ENCODE data around the gene TMEM273. TPM values are rescaled to one million over a fixed set of nuclear protein-coding genes. Genes with fewer than 3 reads are reported as not detected.

TMEM273 gene
- total and polyA plus RNA-seq, 4 donors, result 12.0 to 41.8 (median 17.5) TPM

- TF ChIP-seq CTCF (IDR thresholded peaks at IDR 0.05; ENCODE audit: control extremely low read depth, extremely low read depth), result no peak
- 89 to 91% methylated on average over 2 of the region's 2 CpGs for WGBS, 2 donors
Observed at GRCh38 chr10:49132362-49132737, 55.8 kb downstream of the TMEM273 start.

GRCh38 chr10:49131507-49132361 lies 56.5 kb downstream of the TMEM273 start:
- WGBS, 2 donors, result 86 to 89% methylated on average over 37 of the region's 37 CpGs
- no peak for ATAC-seq (ENCODE audit: insufficient read depth, low FRiP score)
- DNase-seq, result peak; percentile 66 to 84 (median 71)

More at GRCh38 chr10:49132362-49132737, 55.8 kb downstream of the TMEM273 start:
- no peak overlapping the region for H3K9ac ChIP-seq (ENCODE audit: insufficient read depth in 1 of 2, low read length in 2 of 2)
- DNase-seq (no peak), ATAC-seq (ENCODE audit: insufficient read depth, low FRiP score) (no peak)
- peaks cover 0 to 22% (median 2%) of the 10 kb centered on the region in 5 donors for H3K4me1 ChIP-seq (ENCODE audit: control insufficient read depth in 5 of 5, insufficient read depth in 5 of 5, low read length in 5 of 5)
- H3K9me3 ChIP-seq (ENCODE audit: control insufficient read depth in 4 of 4, insufficient read depth in 3 of 4, low read length in 3 of 4), result no peaks in the 10 kb centered on the region
- H3K27me3 ChIP-seq (ENCODE audit: control insufficient read depth in 3 of 3, insufficient read depth in 3 of 3, low read length in 2 of 3), result no peaks in the 10 kb centered on the region
- H3K27ac ChIP-seq (ENCODE audit: low read depth in 1 of 2, low read length in 1 of 2), result no peak overlapping the region
- H3K4me3 ChIP-seq, result no peak overlapping the region
- no peaks in the 10 kb centered on the region for H3K36me3 ChIP-seq (ENCODE audit: control insufficient read depth in 4 of 4, insufficient read depth in 4 of 4, low read length in 4 of 4)

GRCh38 chr10:49129376-49129775 lies 58.8 kb downstream of the TMEM273 start:
- no peak overlapping the region for H3K27ac ChIP-seq (ENCODE audit: low read depth in 1 of 2, low read length in 1 of 2)
- 84 to 93% methylated on average over 1 of the region's 1 CpG for WGBS, 2 donors
- no peak overlapping the region for H3K4me3 ChIP-seq
- H3K27me3 ChIP-seq (ENCODE audit: control insufficient read depth in 3 of 3, insufficient read depth in 3 of 3, low read length in 2 of 3), result no peaks in the 10 kb centered on the region
- TF ChIP-seq CTCF (IDR thresholded peaks at IDR 0.05; ENCODE audit: control extremely low read depth, extremely low read depth), result no peak
- no peaks in the 10 kb centered on the region for H3K36me3 ChIP-seq (ENCODE audit: control insufficient read depth in 4 of 4, insufficient read depth in 4 of 4, low read length in 4 of 4)
- peaks cover 0 to 10% (median 0%) of the 10 kb centered on the region in 5 donors for H3K4me1 ChIP-seq (ENCODE audit: control insufficient read depth in 5 of 5, insufficient read depth in 5 of 5, low read length in 5 of 5)
- H3K9ac ChIP-seq (ENCODE audit: insufficient read depth in 1 of 2, low read length in 2 of 2), result no peak overlapping the region
- DNase-seq (no peak), ATAC-seq (ENCODE audit: insufficient read depth, low FRiP score) (no peak)
- no peaks in the 10 kb centered on the region for H3K9me3 ChIP-seq (ENCODE audit: control insufficient read depth in 4 of 4, insufficient read depth in 3 of 4, low read length in 3 of 4)

More at GRCh38 chr10:49131507-49132361, 56.5 kb downstream of the TMEM273 start:
- Histone ChIP-seq H3K27ac (ENCODE audit: low read depth in 1 of 2, low read length in 1 of 2) (no peak overlapping the region), H3K9ac (ENCODE audit: insufficient read depth in 1 of 2, low read length in 2 of 2) (no peak overlapping the region), H3K9me3 (ENCODE audit: control insufficient read depth in 4 of 4, insufficient read depth in 3 of 4, low read length in 3 of 4) (no peaks in the 10 kb centered on the region), H3K4me3 (no peak overlapping the region), H3K27me3 (ENCODE audit: control insufficient read depth in 3 of 3, insufficient read depth in 3 of 3, low read length in 2 of 3) (no peaks in the 10 kb centered on the region), H3K4me1 (ENCODE audit: control insufficient read depth in 5 of 5, insufficient read depth in 5 of 5, low read length in 5 of 5) (peaks cover 0 to 21% (median 2%) of the 10 kb centered on the region in 5 donors), H3K36me3 (ENCODE audit: control insufficient read depth in 4 of 4, insufficient read depth in 4 of 4, low read length in 4 of 4) (no peaks in the 10 kb centered on the region)
- no peak for TF ChIP-seq CTCF (IDR thresholded peaks at IDR 0.05; ENCODE audit: control extremely low read depth, extremely low read depth)
